LNCaP clone FGC (cell line): Measurements from ENCODE around the gene LIM2.

Experiments
- DNase-seq: peaks from one replicate; pipeline ENCODE4 v3.0.0-alpha.2; 2011; ENCODE audit warnings: low read depth
- H3K4me3 ChIP-seq: 2 replicates; pipeline ENCODE4 v1.5.1; 2011; ENCODE audit warnings: mild to moderate bottlenecking, low read depth, low read length, control low read depth
- CTCF ChIP-seq: IDR thresholded peaks from 2 replicates; pipeline ENCODE4 v1.5.1; 2012; ENCODE audit warnings: mild to moderate bottlenecking; ENCODE audit not compliant: control insufficient read depth, insufficient read depth; ENCODE audit errors: extremely low read depth

The LIM2 gene

GRCh38 chr19:51346742-51347141 lies 41.0 kb downstream of the LIM2 start:
- no peak overlapping the region for H3K4me3 ChIP-seq
- DNase-seq: no peak
- TF ChIP-seq CTCF: 0 out of 2 replicates have a peak, but pooled peaks have one; percentile 5

GRCh38 chr19:51345076-51345620 lies 42.6 kb downstream of the LIM2 start:
- DNase-seq: no peak

GRCh38 chr19:51342631-51343569 lies 44.9 kb downstream of the LIM2 start:
- H3K4me3 ChIP-seq: no peak overlapping the region
- no peak for TF ChIP-seq CTCF
- DNase-seq: no peak

More at GRCh38 chr19:51345076-51345620, 42.6 kb downstream of the LIM2 start:
- H3K4me3 ChIP-seq: no peak overlapping the region
- TF ChIP-seq CTCF: no peak

- no peak for TF ChIP-seq CTCF
- DNase-seq: no peak
- no peak within 1 kb of the TSS for H3K4me3 ChIP-seq
These were observed 45.7 kb downstream of the LIM2 start, which contains the start of gene VSIG10L for GRCh38 chr19:51341976-51342580. VSIG10L (minus strand) TSS chr19:51342139; CDS start chr19:51342124, 15 bp downstream.

GRCh38 chr19:51341066-51341465 lies 46.7 kb downstream of the LIM2 start:
- TF ChIP-seq CTCF: no peak
- no peak for DNase-seq
- H3K4me3 ChIP-seq: no peak overlapping the region

- TF ChIP-seq CTCF: peak; percentile 45
- H3K4me3 ChIP-seq: peak overlapping the region; percentile 69
- DNase-seq: peak; percentile 87
These were observed 47.8 kb downstream of the LIM2 start for GRCh38 chr19:51339687-51340656.
